Brain microvascular endothelial cell (primary cell): ENCODE measurements around the gene GPR35.

ENCODE experiments used
- DNase-seq: peaks from one replicate; pipeline ENCODE4 v3.0.0-alpha.2; 2020
- H3K27ac ChIP-seq: fragments of 250-450 bp; sonication (Bioruptor Pico); 2 replicates; pipeline ENCODE4 v1.5.1; 2020; ENCODE audit warnings: mild to moderate bottlenecking, moderate library complexity
- H3K27me3 ChIP-seq: fragments of 250-450 bp; sonication (Bioruptor Pico); replicated peaks from 2 replicates; pipeline ENCODE4 v1.5.1; 2020; ENCODE audit warnings: mild to moderate bottlenecking
- H3K36me3 ChIP-seq: fragments of 250-450 bp; sonication (Bioruptor Pico); replicated peaks from 2 replicates; pipeline ENCODE4 v1.5.1; 2020; ENCODE audit warnings: mild to moderate bottlenecking
- H3K4me3 ChIP-seq: 2 replicates; pipeline ENCODE4 v1.5.1; 2011; ENCODE audit warnings: low read depth, mild to moderate bottlenecking, control low read depth, low read length, moderate library complexity
- CTCF ChIP-seq: IDR thresholded peaks from 2 replicates; pipeline ENCODE4 v1.5.1; 2011; ENCODE audit warnings: low read depth, mild to moderate bottlenecking, moderate library complexity, low read length, control low read depth, inconsistent platforms; ENCODE audit errors: missing control alignments
- in situ Hi-C: cut with HindIII; loops from 2 replicates; pipeline ENCODE4 v1.10.0; 2017; ENCODE audit warnings: low sequenced_read_pairs, low pct_ligation_motif_present

GPR35 gene

GRCh38 chr2:240626531-240627300 is 1.4 kb downstream of the GPR35 start:
- in situ Hi-C loops, result no loop called here
- TF ChIP-seq CTCF, result no peak

GRCh38 chr2:240627736-240628506 is 2.6 kb downstream of the GPR35 start:
- Histone ChIP-seq H3K4me3 (no peak overlapping the region), H3K27ac (no peak overlapping the region), H3K36me3 (no peaks in the 10 kb centered on the region), H3K27me3 (no peaks in the 10 kb centered on the region)
- in situ Hi-C loops, result no loop called here
- TF ChIP-seq CTCF, result no peak
- no peak for DNase-seq

More at GRCh38 chr2:240626531-240627300, 1.4 kb downstream of the GPR35 start:
- no peaks in the 10 kb centered on the region for H3K27me3 ChIP-seq
- no peak overlapping the region for H3K27ac ChIP-seq
- DNase-seq, result no peak
- no peak overlapping the region for H3K4me3 ChIP-seq
- H3K36me3 ChIP-seq, result no peaks in the 10 kb centered on the region

- Histone ChIP-seq H3K27ac (no peak overlapping the region), H3K36me3 (no peaks in the 10 kb centered on the region), H3K4me3 (no peak overlapping the region), H3K27me3 (no peaks in the 10 kb centered on the region)
- no peak for TF ChIP-seq CTCF
- no peak for DNase-seq
- in situ Hi-C loops, result no loop called here
Observed at GRCh38 chr2:240628507-240628807, 3.2 kb downstream of the GPR35 start.

- Histone ChIP-seq H3K4me3 (no peak overlapping the region), H3K27ac (no peak overlapping the region), H3K27me3 (no peaks in the 10 kb centered on the region), H3K36me3 (no peaks in the 10 kb centered on the region)
- TF ChIP-seq CTCF, result no peak
- no peak for DNase-seq
- in situ Hi-C loops, result no loop called here
Observed at GRCh38 chr2:240628808-240629618, 3.7 kb downstream of the GPR35 start.

GRCh38 chr2:240629619-240629967 is 4.3 kb downstream of the GPR35 start:
- in situ Hi-C loops, result no loop called here
- no peak for DNase-seq
- TF ChIP-seq CTCF, result no peak
- H3K36me3 ChIP-seq, result no peaks in the 10 kb centered on the region
- H3K27me3 ChIP-seq, result no peaks in the 10 kb centered on the region
- no peak overlapping the region for H3K4me3 ChIP-seq
- H3K27ac ChIP-seq, result no peak overlapping the region
